MM.1S (cell line): ENCODE results near the gene KAT6B.

Experiments used
- EZH2 ChIP-seq: fragments of 300-600 bp; sonication (generic); optimal IDR thresholded peaks from 2 replicates; pipeline ENCODE3; 2017; ENCODE audit warnings: low read depth, mild to moderate bottlenecking, antibody characterized with exemption, low read length, mixed read lengths
- EZH2phosphoT487 ChIP-seq: fragments of 300-600 bp; sonication (generic); IDR thresholded peaks from 2 replicates; pipeline ENCODE4 v1.6.1; 2018; ENCODE audit warnings: antibody characterized with exemption, low read length
- TF ChIP-seq, protein P1 (sequence below): fragments of 300-600 bp; sonication (generic); IDR thresholded peaks from 2 replicates; pipeline ENCODE4 v1.5.1; 2016; ENCODE audit warnings: antibody characterized with exemption, low read length, mixed read lengths

DNA sequence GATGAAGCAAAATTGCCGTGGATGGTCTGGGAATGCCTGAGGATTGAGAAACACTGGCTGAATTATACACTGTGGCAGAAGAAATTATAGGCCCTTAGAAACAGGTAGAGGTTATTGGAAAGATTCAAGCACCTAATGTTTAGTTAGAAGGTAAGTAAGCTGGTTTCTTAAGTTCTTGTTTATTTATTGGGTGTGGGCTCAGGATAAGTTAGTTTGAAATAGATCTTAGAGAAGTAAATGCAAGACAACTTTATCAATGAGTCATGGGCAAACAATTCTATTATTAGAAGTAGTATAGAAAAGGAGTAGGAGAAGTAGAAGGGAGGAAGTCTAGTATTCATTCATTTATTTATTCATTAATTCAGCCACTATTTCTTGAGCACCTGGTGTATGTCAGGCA is 96.5 kb downstream of the KAT6B start:
- TF ChIP-seq, protein P1, sequence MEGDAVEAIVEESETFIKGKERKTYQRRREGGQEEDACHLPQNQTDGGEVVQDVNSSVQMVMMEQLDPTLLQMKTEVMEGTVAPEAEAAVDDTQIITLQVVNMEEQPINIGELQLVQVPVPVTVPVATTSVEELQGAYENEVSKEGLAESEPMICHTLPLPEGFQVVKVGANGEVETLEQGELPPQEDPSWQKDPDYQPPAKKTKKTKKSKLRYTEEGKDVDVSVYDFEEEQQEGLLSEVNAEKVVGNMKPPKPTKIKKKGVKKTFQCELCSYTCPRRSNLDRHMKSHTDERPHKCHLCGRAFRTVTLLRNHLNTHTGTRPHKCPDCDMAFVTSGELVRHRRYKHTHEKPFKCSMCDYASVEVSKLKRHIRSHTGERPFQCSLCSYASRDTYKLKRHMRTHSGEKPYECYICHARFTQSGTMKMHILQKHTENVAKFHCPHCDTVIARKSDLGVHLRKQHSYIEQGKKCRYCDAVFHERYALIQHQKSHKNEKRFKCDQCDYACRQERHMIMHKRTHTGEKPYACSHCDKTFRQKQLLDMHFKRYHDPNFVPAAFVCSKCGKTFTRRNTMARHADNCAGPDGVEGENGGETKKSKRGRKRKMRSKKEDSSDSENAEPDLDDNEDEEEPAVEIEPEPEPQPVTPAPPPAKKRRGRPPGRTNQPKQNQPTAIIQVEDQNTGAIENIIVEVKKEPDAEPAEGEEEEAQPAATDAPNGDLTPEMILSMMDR = no peak
- TF ChIP-seq EZH2 (no peak), EZH2phosphoT487 (no peak)
